IPS-20b (cell line): ENCODE data around the gene USP12.
"Not testable (repeated sequence)": the region's sequence is repeated elsewhere in the genome, so short reads cannot be mapped to it uniquely, and the experiment has no call there.

Experiments
- H3K27ac ChIP-seq: one replicate; pipeline ENCODE4 v1.5.1; 2013; ENCODE audit warnings: low read length
- H3K27me3 ChIP-seq: 2 replicates; pipeline ENCODE4 v1.6.1; 2013; ENCODE audit warnings: mild to moderate bottlenecking, low read length, inconsistent platforms; ENCODE audit not compliant: insufficient read depth
- H3K36me3 ChIP-seq: 2 replicates; pipeline ENCODE4 v1.6.1; 2013; ENCODE audit warnings: low read depth, mild to moderate bottlenecking, inconsistent platforms, low read length, moderate library complexity; ENCODE audit not compliant: insufficient read depth
- H3K4me1 ChIP-seq: 2 replicates; pipeline ENCODE4 v1.6.1; 2013; ENCODE audit warnings: mild to moderate bottlenecking, control low read depth, inconsistent platforms, low read length, moderate library complexity; ENCODE audit not compliant: insufficient read depth
- H3K4me3 ChIP-seq: 2 replicates; pipeline ENCODE4 v1.5.1; 2013; ENCODE audit warnings: mild to moderate bottlenecking, low read length, inconsistent platforms
- H3K9ac ChIP-seq: 2 replicates; pipeline ENCODE4 v1.6.1; 2013; ENCODE audit warnings: low read depth, mild to moderate bottlenecking, inconsistent platforms, low read length, moderate library complexity
- H3K9me3 ChIP-seq: 2 replicates; pipeline ENCODE4 v1.6.1; 2013; ENCODE audit warnings: mild to moderate bottlenecking, low read depth, low read length, inconsistent platforms; ENCODE audit not compliant: insufficient read depth

Gene USP12

GRCh38 chr13:27130223-27130978 is 41.2 kb downstream of the USP12 start:
- Histone ChIP-seq H3K9ac (no peak overlapping the region), H3K9me3 (peaks cover 5% of the 10 kb centered on the region), H3K27me3 (no peaks in the 10 kb centered on the region), H3K27ac (no peak overlapping the region), H3K36me3 (no peaks in the 10 kb centered on the region), H3K4me1 (peaks cover 28% of the 10 kb centered on the region; the same call in 1 of the 2 replicates), H3K4me3 (no peak overlapping the region)

GRCh38 chr13:27128825-27129627 is 42.6 kb downstream of the USP12 start:
- Histone ChIP-seq H3K4me1 (peaks cover 28% of the 10 kb centered on the region; the same call in 1 of the 2 replicates), H3K9ac (no peak overlapping the region), H3K27ac (no peak overlapping the region), H3K27me3 (no peaks in the 10 kb centered on the region), H3K4me3 (no peak overlapping the region), H3K36me3 (peaks cover 6% of the 10 kb centered on the region; the same call in 1 of the 2 replicates), H3K9me3 (peaks cover 17% of the 10 kb centered on the region)

- Histone ChIP-seq H3K27me3 (no peaks in the 10 kb centered on the region), H3K4me1 (peaks cover 17% of the 10 kb centered on the region; the same call in 1 of the 2 replicates), H3K27ac (no peak overlapping the region), H3K9me3 (peaks cover 22% of the 10 kb centered on the region), H3K9ac (no peak overlapping the region), H3K4me3 (no peak overlapping the region), H3K36me3 (peaks cover 6% of the 10 kb centered on the region; the same call in 1 of the 2 replicates)
These were observed 44.8 kb downstream of the USP12 start for GRCh38 chr13:27126859-27127258.

- H3K27ac ChIP-seq = no peak overlapping the region
- peaks cover 22% of the 10 kb centered on the region for H3K9me3 ChIP-seq
- H3K4me3 ChIP-seq = no peak overlapping the region
- no peak overlapping the region for H3K9ac ChIP-seq
- peaks cover 12% of the 10 kb centered on the region; the same call in 1 of the 2 replicates for H3K4me1 ChIP-seq
- H3K27me3 ChIP-seq = no peaks in the 10 kb centered on the region
- H3K36me3 ChIP-seq = peaks cover 6% of the 10 kb centered on the region; the same call in 1 of the 2 replicates
These were observed 46.0 kb downstream of the USP12 start for GRCh38 chr13:27125357-27126282.

DNA sequence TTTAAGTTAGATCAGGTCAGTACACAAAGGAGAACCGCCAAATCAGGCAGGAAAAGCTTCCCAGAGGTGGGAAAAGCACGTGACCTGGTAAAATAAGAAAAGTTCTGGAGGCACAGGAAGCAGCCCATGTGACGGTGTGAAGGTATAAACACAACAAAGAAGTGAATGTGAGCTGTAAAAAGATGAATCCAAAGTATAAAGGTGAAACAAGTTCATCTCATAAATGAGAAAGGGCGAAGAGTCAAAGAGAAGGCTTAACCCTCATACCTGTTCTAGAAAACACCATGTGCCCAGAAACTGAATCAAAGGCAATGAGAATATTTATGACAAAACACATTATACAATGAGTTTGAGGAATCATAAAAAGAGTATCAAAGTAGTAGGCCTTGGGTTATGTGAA is 47.0 kb downstream of the USP12 start:
- Histone ChIP-seq H3K27me3 (no peaks in the 10 kb centered on the region), H3K9ac (no peak overlapping the region), H3K36me3 (peaks cover 6% of the 10 kb centered on the region; the same call in 1 of the 2 replicates), H3K4me3 (no peak overlapping the region), H3K4me1 (peaks cover 8% of the 10 kb centered on the region), H3K9me3 (peaks cover 22% of the 10 kb centered on the region), H3K27ac (no peak overlapping the region)

GRCh38 chr13:27123445-27123844 is 48.2 kb downstream of the USP12 start:
- H3K27me3 ChIP-seq, H3K9ac ChIP-seq, H3K27ac ChIP-seq, H3K4me3 ChIP-seq, H3K36me3 ChIP-seq: not testable (repeated sequence)
- Histone ChIP-seq H3K9me3 (peaks cover 22% of the 10 kb centered on the region), H3K4me1 (peaks cover 18% of the 10 kb centered on the region)

- Histone ChIP-seq H3K9ac (no peak overlapping the region), H3K27me3 (no peaks in the 10 kb centered on the region), H3K4me1 (peaks cover 29% of the 10 kb centered on the region), H3K27ac (no peak overlapping the region), H3K36me3 (peaks cover 6% of the 10 kb centered on the region; the same call in 1 of the 2 replicates), H3K9me3 (peaks cover 22% of the 10 kb centered on the region), H3K4me3 (no peak overlapping the region)
These were observed 49.6 kb downstream of the USP12 start for GRCh38 chr13:27122036-27122435.

DNA sequence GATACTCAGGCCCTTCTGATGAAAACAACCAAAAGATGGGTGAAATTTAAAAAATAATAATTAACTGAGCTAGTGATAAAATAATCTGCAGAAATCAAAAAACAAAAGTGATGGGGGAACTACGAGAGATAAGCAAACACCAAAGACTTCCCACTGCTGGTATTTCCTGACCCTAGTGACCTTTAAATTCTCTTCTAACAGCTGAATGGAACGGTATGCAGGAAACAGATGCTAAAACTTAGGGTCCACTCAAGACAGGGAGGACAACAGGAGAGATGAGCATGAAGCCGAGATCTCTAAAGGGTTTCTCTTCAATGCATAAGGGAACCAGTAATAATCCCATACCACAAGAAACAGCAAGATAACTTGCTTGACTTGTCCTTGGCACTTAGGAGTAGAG is 50.8 kb downstream of the USP12 start:
- H3K9ac ChIP-seq = no peak overlapping the region
- no peak overlapping the region for H3K4me3 ChIP-seq
- H3K9me3 ChIP-seq = peaks cover 20% of the 10 kb centered on the region
- H3K27ac ChIP-seq = no peak overlapping the region
- H3K4me1 ChIP-seq = peaks cover 30% of the 10 kb centered on the region
- peaks cover 6% of the 10 kb centered on the region; the same call in 1 of the 2 replicates for H3K36me3 ChIP-seq
- H3K27me3 ChIP-seq = no peaks in the 10 kb centered on the region

- no peaks in the 10 kb centered on the region for H3K27me3 ChIP-seq
- peaks cover 12% of the 10 kb centered on the region; the same call in 1 of the 2 replicates for H3K36me3 ChIP-seq
- no peak overlapping the region for H3K9ac ChIP-seq
- no peak overlapping the region for H3K4me3 ChIP-seq
- no peak overlapping the region for H3K27ac ChIP-seq
- H3K4me1 ChIP-seq = peaks cover 30% of the 10 kb centered on the region
- H3K9me3 ChIP-seq = peaks cover 12% of the 10 kb centered on the region
These were observed 51.6 kb downstream of the USP12 start for GRCh38 chr13:27120011-27120410.

GRCh38 chr13:27118428-27119054 is 53.1 kb downstream of the USP12 start:
- peaks cover 6% of the 10 kb centered on the region; the same call in 1 of the 2 replicates for H3K36me3 ChIP-seq
- H3K27ac ChIP-seq = no peak overlapping the region
- no peaks in the 10 kb centered on the region for H3K9me3 ChIP-seq
- H3K4me3 ChIP-seq = no peak overlapping the region
- no peaks in the 10 kb centered on the region for H3K27me3 ChIP-seq
- H3K4me1 ChIP-seq = peaks cover 30% of the 10 kb centered on the region
- no peak overlapping the region for H3K9ac ChIP-seq

GRCh38 chr13:27117952-27118351 is 53.7 kb downstream of the USP12 start:
- Histone ChIP-seq H3K9me3 (no peaks in the 10 kb centered on the region), H3K4me3 (no peak overlapping the region), H3K36me3 (peaks cover 10% of the 10 kb centered on the region; the same call in 1 of the 2 replicates), H3K27ac (no peak overlapping the region), H3K27me3 (no peaks in the 10 kb centered on the region), H3K9ac (no peak overlapping the region), H3K4me1 (peaks cover 30% of the 10 kb centered on the region)
